Measurements from ENCODE around the gene ADARB1. TPM values are rescaled to one million over a fixed set of nuclear protein-coding genes. Genes with fewer than 3 reads are reported as not detected.

The ADARB1 gene
- total and polyA plus RNA-seq, 9 of the 15 experiments (the other 6 are each of a cell fraction or from before 2014, with no cell fraction given): 6.7 to 16.0 (median 8.3) TPM

- intact Hi-C loops (cut with micrococcal nuclease): no loop called here
- Histone ChIP-seq H3K27ac (ENCODE audit: extremely low read depth, low read depth, low read length) (no peak overlapping the region), H3K79me2 (ENCODE audit: control insufficient read depth, insufficient read depth, low read length) (no peaks in the 10 kb centered on the region), H3K36me3 (ENCODE audit: control insufficient read depth, insufficient read depth, low read length) (no peaks in the 10 kb centered on the region), H3K9me3 (replicated peaks; ENCODE audit: control insufficient read depth, insufficient read depth, low read depth, low read length) (0 out of 2 replicates have a peak, but pooled peaks cover 2% of the 10 kb centered on the region), H3K4me1 (replicated peaks in 1 of 2; ENCODE audit: control insufficient read depth in 2 of 2, insufficient read depth in 2 of 2, low read length in 2 of 2) (peaks cover 23 to 50% of the 10 kb centered on the region in 2 experiments), H3K4me2 (ENCODE audit: insufficient read depth, low read length) (no peak overlapping the region), H2AFZ (ENCODE audit: low read depth, low read length) (no peak overlapping the region), H3K27me3 (ENCODE audit: control insufficient read depth in 2 of 2, insufficient read depth in 2 of 2, low read length in 2 of 2) (peaks cover 26 to 65% of the 10 kb centered on the region in 2 experiments; a peak in 4 of 5 replicates), H4K20me1 (replicated peaks; ENCODE audit: control insufficient read depth, insufficient read depth, low read length) (peaks cover 24% of the 10 kb centered on the region; the same call in 1 of the 2 replicates), H3K9me1 (ENCODE audit: control insufficient read depth, insufficient read depth, low read length) (no peaks in the 10 kb centered on the region), H3K9ac (ENCODE audit: insufficient read depth in 1 of 2, low read depth in 2 of 2, low read length in 2 of 2) (no peak overlapping the region), H3K4me3 (no peak overlapping the region)
- no TSS peak for BruUV-seq (replicated peaks)
- ATAC-seq (no peak), FAIRE-seq (no peak), DNase-seq (ENCODE audit: extremely low read depth in 1 of 4, low spot score in 3 of 4) (no peak)
- in situ Hi-C loops (cut with MboI): no loop called here
- ChIA-PET POLR2A (no interaction called here), CTCF (ENCODE audit: low intra/inter-chr PET ratio) (no interaction called here)
- WGBS (ENCODE audit: insufficient coverage, low coverage, missing lambda C conversion rate): 36% methylated on average over 7 of the region's 28 CpGs
- TF ChIP-seq CTCFL (IDR thresholded peaks at IDR 0.05; ENCODE audit: borderline replicate concordance, insufficient read depth, low read depth, low read length, poor library complexity, severe bottlenecking) (no peak), FOXK1 (CRISPR knock-in tag; IDR thresholded peaks at IDR 0.05; ENCODE audit: borderline replicate concordance) (no peak), ZBTB5 (IDR thresholded peaks at IDR 0.05) (no peak), RBM22 (IDR thresholded peaks at IDR 0.05; ENCODE audit: low read depth, low read length, poor library complexity, severe bottlenecking) (no peak), MAFG (tag; conservative IDR thresholded peaks at IDR 0.05) (no peak), CBFA2T2 (conservative IDR thresholded peaks at IDR 0.05) (no peak), KHSRP (IDR thresholded peaks at IDR 0.05) (no peak), CXXC5 (CRISPR knock-in tag; IDR thresholded peaks at IDR 0.05) (no peak), ETV1 (tag; conservative IDR thresholded peaks at IDR 0.05; ENCODE audit: low read depth) (no peak), ZNF12 (CRISPR knock-in tag; IDR thresholded peaks at IDR 0.05) (no peak), TEAD4 (IDR thresholded peaks at IDR 0.05; ENCODE audit: low read length) (no peak), TEAD4 (CRISPR knock-in tag; IDR thresholded peaks at IDR 0.05; ENCODE audit: borderline replicate concordance) (no peak), ZNF668 (CRISPR knock-in tag; IDR thresholded peaks at IDR 0.05) (no peak), CREB1 (IDR thresholded peaks at IDR 0.05) (no peak), CREB1 (CRISPR knock-in tag; IDR thresholded peaks at IDR 0.05) (no peak), HES1 (IDR thresholded peaks at IDR 0.05; ENCODE audit: low read depth) (no peak), ZNF449 (CRISPR knock-in tag; IDR thresholded peaks at IDR 0.05) (no peak)
These were observed 179.5 kb downstream of the ADARB1 start for GRCh38 chr21:45253633-45254459.

Data from K562 (cell line).